H1 (cell line): Measurements from ENCODE around the gene HLA-F. TPM values are rescaled to one million over a fixed set of nuclear protein-coding genes. Genes with fewer than 3 reads are reported as not detected.
A peak's percentile ranks its signal among the peaks of the same experiment; 100 is the strongest.

Experiments
- BACH1 ChIP-seq: IDR thresholded peaks from 2 replicates; pipeline ENCODE4 v1.6.1; 2012; ENCODE audit warnings: low read length, improper control_type of control experiment
- CTBP2 ChIP-seq: IDR thresholded peaks from 2 replicates; pipeline ENCODE4 v1.7.0; 2011; ENCODE audit warnings: borderline replicate concordance, mild to moderate bottlenecking, moderate library complexity, mixed read lengths, low read length; ENCODE audit not compliant: insufficient read depth, insufficient read length
- E2F6 ChIP-seq: IDR thresholded peaks from 2 replicates; pipeline ENCODE4 v1.6.1; 2012; ENCODE audit warnings: inconsistent platforms
- EZH2 ChIP-seq: fragments of 200-600 bp; sonication (generic); IDR thresholded peaks from 2 replicates; pipeline ENCODE4 v1.7.1; 2012; ENCODE audit warnings: low read depth, mild to moderate bottlenecking, moderate library complexity, low read length, inconsistent platforms; ENCODE audit not compliant: severe bottlenecking
- GTF2F1 ChIP-seq: IDR thresholded peaks from 2 replicates; pipeline ENCODE4 v1.6.1; 2012; ENCODE audit warnings: low read depth, low read length, improper control_type of control experiment, borderline replicate concordance
- POLR2A ChIP-seq, 2 experiments: IDR thresholded peaks; 1 replicate in 1 of 2; 2 replicates in 1 of 2; pipeline ENCODE4 v1.6.1; 2011; ENCODE audit warnings: low read depth in 2 of 2, low read length in 2 of 2, mild to moderate bottlenecking in 2 of 2; ENCODE audit errors: control extremely low read depth in 1 of 2
- polyA plus RNA-seq, 7 experiments: library from polyadenylated mRNA; depleted of rRNA in 3 of 7; stranded (reverse) in 5 of 7; unstranded in 2 of 7; fragments of >200 nt in 5 of 7; fragments of 200-250 nt in 2 of 7; gene quantifications; 1 replicate in 5 of 7; 2 replicates in 1 of 7; 4 replicates in 1 of 7; pipeline versions ENCODE4 v1.2.1 to v1.2.3, GENCODE V29; 2011 to 2013; ENCODE audit warnings: missing spikeins in 2 of 7, mixed read lengths in 2 of 7
- total RNA-seq: library from RNA; stranded (reverse); fragmentation: NEBNext Ultra II Directional; extraction: Animal tissue kit (Norgen Biotek cat#: 25700); gene quantifications from 2 replicates; pipeline ENCODE4 v1.2.1, GENCODE V29; 2021

HLA-F gene
- total and polyA plus RNA-seq, 2 of the 8 experiments (the other 6 are each of a cell fraction or from before 2014, with no cell fraction given), result 9.6 to 11.7 TPM

- TF ChIP-seq CTBP2 (no peak), EZH2 (no peak), E2F6 (peak; percentile 42; the same call in 1 of the 2 replicates), POLR2A (IDR thresholded peaks at IDR 0.05; ENCODE audit: control extremely low read depth in 1 of 2, low read depth in 2 of 2, low read length in 2 of 2) (peak; percentile 58 to 63), GTF2F1 (no peak), BACH1 (no peak)
- TF ChIP-seq, all 59 proteins: peak for 10
These were observed 36.2 kb downstream of the HLA-F start (continued) for GRCh38 chr6:29759457-29759856.
